Chondrocyte (in vitro differentiated cells): ENCODE results near the gene IGFN1. TPM values are rescaled to one million over a fixed set of nuclear protein-coding genes. Genes with fewer than 3 reads are reported as not detected.

Experiments used
- DNase-seq: peaks from one replicate; pipeline ENCODE4 v3.0.0; 2021; ENCODE audit warnings: mixed read lengths, low spot score
- H3K27ac Mint-ChIP-seq: one replicate; pipeline ENCODE4 v1.8.0; 2021; ENCODE audit warnings: mild to moderate bottlenecking, moderate library complexity, mixed read lengths; ENCODE audit not compliant: unreplicated experiment
- H3K27me3 Mint-ChIP-seq: 2 replicates; pipeline ENCODE4 v1.8.0; 2021; ENCODE audit warnings: low read depth, mixed read lengths
- H3K36me3 Mint-ChIP-seq: 2 replicates; pipeline ENCODE4 v1.8.0; 2021; ENCODE audit warnings: low read depth, mixed read lengths
- H3K4me1 Mint-ChIP-seq: 2 replicates; pipeline ENCODE4 v1.8.0; 2021; ENCODE audit warnings: low read depth, mild to moderate bottlenecking, mixed read lengths
- H3K4me3 Mint-ChIP-seq: one replicate; pipeline ENCODE4 v1.8.0; 2021; ENCODE audit warnings: mild to moderate bottlenecking, moderate library complexity, mixed read lengths; ENCODE audit not compliant: unreplicated experiment
- H3K9me3 Mint-ChIP-seq: 2 replicates; pipeline ENCODE4 v1.8.0; 2021; ENCODE audit warnings: low read depth, mixed read lengths
- CTCF ChIP-seq: fragments of 200-600 bp; sonication (generic); IDR thresholded peaks from 2 replicates; pipeline ENCODE4 v1.5.0; 2021; ENCODE audit warnings: antibody characterized with exemption, mild to moderate bottlenecking, moderate library complexity
- total RNA-seq: library from RNA; stranded (reverse); gene quantifications from 3 replicates; pipeline ENCODE4 v1.2.1, GENCODE V29; 2021

The IGFN1 gene
- total RNA-seq, 1 donor from 2014 or later: 1.9 TPM

- TF ChIP-seq CTCF: no peak
- Mint-ChIP-seq H3K9me3 (no peaks in the 10 kb centered on the region), H3K4me3 (no peak overlapping the region), H3K36me3 (no peaks in the 10 kb centered on the region), H3K4me1 (no peaks in the 10 kb centered on the region), H3K27ac (peak overlapping the region; percentile 57), H3K27me3 (peaks cover 17% of the 10 kb centered on the region)
- no peak for DNase-seq
Measured at GRCh38 chr1:201192261-201192788, 1.7 kb downstream of the IGFN1 start.

GRCh38 chr1:201194046-201194445 is 3.4 kb downstream of the IGFN1 start:
- no peaks in the 10 kb centered on the region for H3K4me1 Mint-ChIP-seq
- TF ChIP-seq CTCF: no peak
- no peaks in the 10 kb centered on the region for H3K9me3 Mint-ChIP-seq
- H3K27ac Mint-ChIP-seq: no peak overlapping the region
- peaks cover 17% of the 10 kb centered on the region for H3K27me3 Mint-ChIP-seq
- no peaks in the 10 kb centered on the region for H3K36me3 Mint-ChIP-seq
- no peak for DNase-seq
- H3K4me3 Mint-ChIP-seq: no peak overlapping the region

GRCh38 chr1:201198598-201198997 is 8.0 kb downstream of the IGFN1 start:
- TF ChIP-seq CTCF: no peak
- no peaks in the 10 kb centered on the region for H3K4me1 Mint-ChIP-seq
- H3K27me3 Mint-ChIP-seq: peaks cover 3% of the 10 kb centered on the region
- no peak overlapping the region for H3K27ac Mint-ChIP-seq
- H3K4me3 Mint-ChIP-seq: no peak overlapping the region
- H3K36me3 Mint-ChIP-seq: no peaks in the 10 kb centered on the region
- H3K9me3 Mint-ChIP-seq: no peaks in the 10 kb centered on the region
- DNase-seq: no peak

- DNase-seq: no peak
- peaks cover 21% of the 10 kb centered on the region for H3K27me3 Mint-ChIP-seq
- no peak overlapping the region for H3K27ac Mint-ChIP-seq
- peaks cover 4% of the 10 kb centered on the region for H3K4me1 Mint-ChIP-seq
- H3K36me3 Mint-ChIP-seq: no peaks in the 10 kb centered on the region
- H3K9me3 Mint-ChIP-seq: no peaks in the 10 kb centered on the region
- no peak overlapping the region for H3K4me3 Mint-ChIP-seq
- TF ChIP-seq CTCF: no peak
Measured at GRCh38 chr1:201205036-201205435, 14.4 kb downstream of the IGFN1 start.

GRCh38 chr1:201206176-201206575 is 15.6 kb downstream of the IGFN1 start:
- no peak overlapping the region for H3K4me3 Mint-ChIP-seq
- no peak overlapping the region for H3K27ac Mint-ChIP-seq
- no peaks in the 10 kb centered on the region for H3K36me3 Mint-ChIP-seq
- no peaks in the 10 kb centered on the region for H3K9me3 Mint-ChIP-seq
- peaks cover 27% of the 10 kb centered on the region for H3K27me3 Mint-ChIP-seq
- peaks cover 4% of the 10 kb centered on the region for H3K4me1 Mint-ChIP-seq
- no peak for DNase-seq
- TF ChIP-seq CTCF: no peak
